PC-9 (cell line): ENCODE measurements around the gene CRY2. TPM values are rescaled to one million over a fixed set of nuclear protein-coding genes. Genes with fewer than 3 reads are reported as not detected.

Experiments used
- BruUV-seq: library from RNA; stranded (reverse); fragments of 400-500 nt; replicated peaks from 2 replicates; lab custom pipeline; 2021; lab: Mats Ljungman, UMichigan
- CTCF ChIA-PET: fragments of 300-600 bp; sonication (Branson Sonifier 250); formaldehyde crosslinking; loops from one replicate; lab custom pipeline; 2022; ENCODE audit warnings: antibody characterized with exemption; lab: Charles Lee
- POLR2A ChIA-PET: fragments of 300-600 bp; sonication (Branson Sonifier 250); formaldehyde crosslinking; loops from one replicate; lab custom pipeline; 2022; ENCODE audit warnings: antibody characterized with exemption; ENCODE audit not compliant: unreplicated experiment; lab: Charles Lee
- DNase-seq, 2 experiments: peaks; one replicate each; pipeline versions ENCODE4 v3.0.0 to v3.0.0-alpha.2; 2015 to 2022; ENCODE audit warnings: mixed read lengths in 1 of 2
- H2AFZ ChIP-seq: fragments of 200-600 bp; sonication (generic); 2 replicates; pipeline ENCODE4 v1.8.1; 2017; ENCODE audit warnings: antibody characterized with exemption
- H3F3A ChIP-seq: fragments of 200-600 bp; sonication (generic); 2 replicates; pipeline ENCODE4 v1.8.1; 2017; ENCODE audit warnings: antibody characterized with exemption, mild to moderate bottlenecking, low read depth; ENCODE audit not compliant: insufficient read depth
- H3K27ac ChIP-seq: fragments of 200-600 bp; sonication (generic); 2 replicates; pipeline ENCODE4 v1.6.1; 2016; ENCODE audit warnings: mixed run types
- H3K27me3 ChIP-seq: fragments of 200-600 bp; sonication (generic); 2 replicates; pipeline ENCODE4 v1.6.1; 2016; ENCODE audit warnings: low read depth, mixed run types; ENCODE audit not compliant: insufficient read depth
- H3K36me3 ChIP-seq: fragments of 200-600 bp; sonication (generic); 2 replicates; pipeline ENCODE4 v1.6.1; 2016; ENCODE audit warnings: low read depth, mixed run types
- H3K4me1 ChIP-seq: fragments of 200-600 bp; sonication (generic); replicated peaks from 2 replicates; pipeline ENCODE4 v1.6.1; 2016; ENCODE audit warnings: mixed run types; ENCODE audit not compliant: insufficient read depth
- H3K4me2 ChIP-seq: fragments of 200-600 bp; sonication (generic); 2 replicates; pipeline ENCODE4 v1.6.1; 2017; ENCODE audit warnings: mixed run types
- H3K4me3 ChIP-seq: fragments of 200-600 bp; sonication (generic); 2 replicates; pipeline ENCODE4 v1.6.1; 2016; ENCODE audit warnings: mixed run types
- H3K79me2 ChIP-seq: fragments of 200-600 bp; sonication (generic); 2 replicates; pipeline ENCODE4 v1.6.1; 2017; ENCODE audit warnings: low read depth, mixed run types
- H3K9me2 ChIP-seq: fragments of 200-600 bp; sonication (generic); 2 replicates; pipeline ENCODE4 v1.8.1; 2017; ENCODE audit warnings: mild to moderate bottlenecking; ENCODE audit not compliant: insufficient read depth
- H3K9me3 ChIP-seq: fragments of 200-600 bp; sonication (generic); 2 replicates; pipeline ENCODE4 v1.8.1; 2016; ENCODE audit warnings: low read depth; ENCODE audit not compliant: insufficient read depth
- H4K20me1 ChIP-seq: fragments of 200-600 bp; sonication (generic); 2 replicates; pipeline ENCODE4 v1.8.1; 2017; ENCODE audit not compliant: insufficient read depth
- EZH2 ChIP-seq: fragments of 200-600 bp; sonication (generic); IDR thresholded peaks from 2 replicates; pipeline ENCODE4 v1.8.0; 2017; ENCODE audit warnings: antibody characterized with exemption, low read depth
- intact Hi-C: fragments of 100-400 bp; cut with micrococcal nuclease; formaldehyde crosslinking; loops from one replicate; pipeline ENCODE4 v1.10.0; 2022; ENCODE audit not compliant: unreplicated experiment
- total RNA-seq: library from RNA; stranded (reverse); gene quantifications from 2 replicates; pipeline ENCODE4 v1.2.3, GENCODE V29; 2021
- TF ChIP-seq, protein P1 (sequence below): fragments of 200-600 bp; sonication (generic); conservative IDR thresholded peaks from 2 replicates; pipeline ENCODE4 v1.6.1; 2017; ENCODE audit warnings: mixed run types, antibody characterized with exemption, mild to moderate bottlenecking, moderate library complexity

CRY2 gene
- total RNA-seq, 1 experiment from 2014 or later: 17.5 TPM

DNA sequence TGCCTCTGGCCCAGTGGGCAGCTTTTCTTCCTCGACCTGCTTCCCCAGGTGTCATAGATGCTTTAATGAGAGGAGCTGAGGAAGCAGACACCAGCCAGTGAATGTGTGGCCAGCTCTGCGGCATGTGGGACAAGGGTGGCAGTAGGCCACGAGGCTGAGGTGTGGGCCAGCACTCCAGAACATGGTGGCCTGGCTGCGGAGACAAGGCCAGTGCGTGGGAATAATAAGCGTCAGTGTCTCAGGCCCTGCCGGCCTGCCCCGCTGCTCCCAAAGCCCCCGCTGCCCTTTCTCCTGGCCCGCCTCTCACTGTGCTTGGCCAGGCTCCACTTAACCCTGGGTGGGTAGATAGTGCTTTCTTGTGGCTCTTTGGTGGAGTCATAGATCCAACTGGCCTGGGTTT, 40.3 kb downstream of the CRY2 start:
- Histone ChIP-seq H3K27ac (no peak overlapping the region), H3K9me2 (no peaks in the 10 kb centered on the region), H2AFZ (no peak overlapping the region), H3K27me3 (peaks cover 14% of the 10 kb centered on the region), H3K9me3 (no peaks in the 10 kb centered on the region), H3K79me2 (no peaks in the 10 kb centered on the region), H3K4me1 (no peaks in the 10 kb centered on the region), H3K4me2 (no peak overlapping the region), H3K4me3 (no peak overlapping the region), H3K36me3 (no peaks in the 10 kb centered on the region), H4K20me1 (peaks cover 12% of the 10 kb centered on the region; the same call in 1 of the 2 replicates), H3F3A (no peaks in the 10 kb centered on the region)
- intact Hi-C loops: no loop called here
- ChIA-PET POLR2A (no interaction called here), CTCF (no interaction called here)
- BruUV-seq: no TSS peak
- TF ChIP-seq, protein P1, sequence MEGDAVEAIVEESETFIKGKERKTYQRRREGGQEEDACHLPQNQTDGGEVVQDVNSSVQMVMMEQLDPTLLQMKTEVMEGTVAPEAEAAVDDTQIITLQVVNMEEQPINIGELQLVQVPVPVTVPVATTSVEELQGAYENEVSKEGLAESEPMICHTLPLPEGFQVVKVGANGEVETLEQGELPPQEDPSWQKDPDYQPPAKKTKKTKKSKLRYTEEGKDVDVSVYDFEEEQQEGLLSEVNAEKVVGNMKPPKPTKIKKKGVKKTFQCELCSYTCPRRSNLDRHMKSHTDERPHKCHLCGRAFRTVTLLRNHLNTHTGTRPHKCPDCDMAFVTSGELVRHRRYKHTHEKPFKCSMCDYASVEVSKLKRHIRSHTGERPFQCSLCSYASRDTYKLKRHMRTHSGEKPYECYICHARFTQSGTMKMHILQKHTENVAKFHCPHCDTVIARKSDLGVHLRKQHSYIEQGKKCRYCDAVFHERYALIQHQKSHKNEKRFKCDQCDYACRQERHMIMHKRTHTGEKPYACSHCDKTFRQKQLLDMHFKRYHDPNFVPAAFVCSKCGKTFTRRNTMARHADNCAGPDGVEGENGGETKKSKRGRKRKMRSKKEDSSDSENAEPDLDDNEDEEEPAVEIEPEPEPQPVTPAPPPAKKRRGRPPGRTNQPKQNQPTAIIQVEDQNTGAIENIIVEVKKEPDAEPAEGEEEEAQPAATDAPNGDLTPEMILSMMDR: no peak
- DNase-seq: no peak

DNA sequence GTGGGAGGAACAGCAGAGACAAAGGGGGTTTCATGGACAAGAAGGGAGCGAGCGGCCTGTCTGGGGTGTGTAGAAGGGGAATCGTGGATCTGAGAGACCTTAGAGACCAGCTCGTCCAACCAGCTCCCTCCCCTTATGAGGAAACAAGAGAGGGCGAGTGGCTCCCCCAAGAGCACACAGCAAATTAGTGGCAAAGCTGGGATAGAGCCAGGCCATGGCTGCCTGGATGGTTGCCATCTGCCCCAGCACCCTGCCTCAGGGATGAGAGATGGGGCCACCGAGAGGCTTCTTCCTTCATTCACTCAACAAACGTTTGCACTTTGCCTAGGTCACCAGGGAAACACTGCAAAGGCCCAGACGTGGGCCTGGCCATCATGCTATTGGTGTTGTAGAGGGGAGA, 42.3 kb downstream of the CRY2 start:
- Histone ChIP-seq H3K4me3 (no peak overlapping the region), H2AFZ (no peak overlapping the region), H3K9me2 (no peaks in the 10 kb centered on the region), H3K9me3 (no peaks in the 10 kb centered on the region), H3K36me3 (no peaks in the 10 kb centered on the region), H4K20me1 (peaks cover 11% of the 10 kb centered on the region; the same call in 1 of the 2 replicates), H3K79me2 (no peaks in the 10 kb centered on the region), H3K27ac (no peak overlapping the region), H3K27me3 (peaks cover 14% of the 10 kb centered on the region), H3F3A (no peaks in the 10 kb centered on the region), H3K4me1 (no peaks in the 10 kb centered on the region), H3K4me2 (no peak overlapping the region)
- no peak for DNase-seq
- CTCF ChIA-PET: no interaction called here
- no TSS peak for BruUV-seq
- POLR2A ChIA-PET: no interaction called here
- intact Hi-C loops: no loop called here
- TF ChIP-seq, protein P1: no peak
- TF ChIP-seq EZH2: no peak

DNA sequence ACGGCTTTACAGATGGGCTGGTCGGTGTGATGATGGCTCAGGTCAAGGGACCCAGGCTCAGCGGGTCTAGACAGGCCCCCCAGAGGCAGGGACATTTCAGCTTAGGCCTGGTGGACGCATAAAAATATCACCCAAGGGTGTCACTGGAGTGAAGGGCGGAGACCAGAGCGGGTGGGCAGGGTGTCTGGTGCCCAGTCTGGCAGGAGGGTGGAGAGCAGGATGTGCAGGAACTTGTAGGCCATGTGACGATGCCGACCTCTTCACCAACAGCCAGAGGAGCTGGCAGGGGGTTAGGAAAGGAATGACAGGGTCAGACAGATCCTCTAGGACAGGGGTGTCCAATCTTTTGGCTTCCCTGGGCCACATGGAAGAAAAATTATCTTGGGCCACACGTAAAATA, 42.7 kb downstream of the CRY2 start:
- CTCF ChIA-PET: no interaction called here

More for the DNA sequence above, 42.7 kb downstream of the CRY2 start:
- Histone ChIP-seq H3F3A (no peaks in the 10 kb centered on the region), H3K27me3 (peaks cover 14% of the 10 kb centered on the region), H4K20me1 (peaks cover 7% of the 10 kb centered on the region; the same call in 1 of the 2 replicates), H3K4me1 (no peaks in the 10 kb centered on the region), H3K4me2 (no peak overlapping the region), H3K4me3 (no peak overlapping the region), H3K27ac (no peak overlapping the region), H3K36me3 (no peaks in the 10 kb centered on the region), H2AFZ (no peak overlapping the region), H3K9me3 (no peaks in the 10 kb centered on the region), H3K9me2 (no peaks in the 10 kb centered on the region), H3K79me2 (no peaks in the 10 kb centered on the region)
- DNase-seq: no peak
- POLR2A ChIA-PET: no interaction called here
- BruUV-seq: no TSS peak
- TF ChIP-seq, protein P1: no peak
- no peak for TF ChIP-seq EZH2
- intact Hi-C loops: no loop called here
